Gastrocnemius medialis (tissue), 4 donors: ENCODE results near the gene TPH2. TPM values are rescaled to one million over a fixed set of nuclear protein-coding genes. Genes with fewer than 3 reads are reported as not detected.
A peak's percentile ranks its signal among the peaks of the same experiment; 100 is the strongest.

ENCODE experiments used
- ATAC-seq, 2 donors: fragments of 150-250 bp; one replicate each; pipeline ENCODE4 v1.9.1; 2016
- DNase-seq, 2 donors: peaks; one replicate each; pipeline ENCODE4 v3.0.0-alpha.2; 2019
- H3K27ac ChIP-seq, 4 donors: fragments of 200-600 bp; sonication (generic); 1 replicate in 1 of 4; 2 replicates in 3 of 4; pipeline ENCODE4 v1.5.1; 2016 to 2018; ENCODE audit warnings: mild to moderate bottlenecking in 2 of 4, moderate library complexity in 1 of 4
- H3K27me3 ChIP-seq, 3 donors: fragments of 200-600 bp; sonication (generic) in 2 of 3; 1 replicate in 1 of 3; 2 replicates in 2 of 3; pipeline versions ENCODE4 v1.5.1 to v1.6.0; 2016 to 2019; ENCODE audit warnings: mild to moderate bottlenecking in 1 of 3, moderate library complexity in 1 of 3
- H3K36me3 ChIP-seq, 2 donors: fragments of 200-600 bp; sonication (generic) in 1 of 2; one replicate each; pipeline ENCODE4 v1.5.1; 2017 to 2018
- H3K4me1 ChIP-seq, 2 donors: fragments of 200-600 bp; sonication (generic) in 1 of 2; one replicate each; pipeline ENCODE4 v1.5.1; 2016 to 2017; ENCODE audit warnings: mild to moderate bottlenecking in 2 of 2
- H3K4me3 ChIP-seq, 4 donors: fragments of 200-600 bp; sonication (generic) in 3 of 4; 1 replicate in 1 of 4; 2 replicates in 3 of 4; pipeline ENCODE4 v1.5.1; 2016 to 2019; ENCODE audit warnings: mild to moderate bottlenecking in 2 of 4
- H3K9me3 ChIP-seq, 3 donors: fragments of 200-600 bp; sonication (generic) in 2 of 3; 1 replicate in 1 of 3; 2 replicates in 2 of 3; pipeline ENCODE4 v1.5.1; 2016 to 2019
- POLR2A ChIP-seq, 2 donors: fragments of 450-650 bp; IDR thresholded peaks; one replicate each; pipeline ENCODE4 v1.6.1; 2017; ENCODE audit warnings: antibody characterized with exemption in 2 of 2, mild to moderate bottlenecking in 2 of 2, moderate library complexity in 2 of 2
- in situ Hi-C, 4 donors: fragments of 200-750 bp; cut with MboI; loops; one replicate each; pipeline versions ENCODE4 v1.15.0 to v1.8.0; 2017; ENCODE audit warnings: low sequenced_read_pairs in 4 of 4
- intact Hi-C: fragments of 100-400 bp; cut with DNase I; formaldehyde crosslinking; loops from one replicate; pipeline ENCODE4 v1.15.1; 2023; ENCODE audit warnings: low total_unique reads
- total RNA-seq, 4 donors: library from RNA; depleted of rRNA; stranded (reverse); fragments of >200 nt; gene quantifications; one replicate each; pipeline versions ENCODE4 v1.1.0 to v1.2.3, GENCODE V29; 2016
- TF ChIP-seq, protein P1 (sequence below), 5 experiments: fragments of 450-650 bp in 3 of 5; fragments of 200-600 bp in 2 of 5; sonication (generic) in 2 of 5; IDR thresholded peaks in 4 of 5; conservative IDR thresholded peaks in 1 of 5; 1 replicate in 4 of 5; 2 replicates in 1 of 5; pipeline ENCODE4 v1.5.1; 2016 to 2019; ENCODE audit warnings: antibody characterized with exemption in 5 of 5, mild to moderate bottlenecking in 3 of 5, moderate library complexity in 3 of 5

Gene TPH2
- not detected for total RNA-seq

DNA sequence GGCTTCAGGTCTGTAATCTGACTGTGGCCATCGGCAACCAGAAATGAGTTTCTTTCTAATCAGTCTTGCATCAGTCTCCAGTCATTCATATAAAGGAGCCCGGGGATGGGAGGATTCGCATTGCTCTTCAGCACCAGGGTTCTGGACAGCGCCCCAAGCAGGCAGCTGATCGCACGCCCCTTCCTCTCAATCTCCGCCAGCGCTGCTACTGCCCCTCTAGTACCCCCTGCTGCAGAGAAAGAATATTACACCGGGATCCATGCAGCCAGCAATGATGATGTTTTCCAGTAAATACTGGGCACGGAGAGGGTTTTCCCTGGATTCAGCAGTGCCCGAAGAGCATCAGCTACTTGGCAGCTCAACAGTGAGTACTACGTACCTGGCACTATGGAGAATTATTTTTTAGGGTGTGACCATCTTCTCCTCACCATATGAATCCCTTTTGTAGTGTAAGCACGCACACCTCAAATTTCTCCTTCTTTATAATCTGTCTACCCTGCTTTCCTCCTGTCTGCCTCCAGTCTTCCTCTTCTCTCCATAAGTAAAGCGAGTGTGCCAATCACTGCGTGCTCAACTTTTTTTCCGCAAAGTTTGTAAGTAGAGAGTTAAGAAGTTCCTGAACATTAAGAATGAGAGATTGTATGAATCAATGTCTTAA, at the start of gene TPH2:
Gene TPH2, plus strand, starts transcription at position 118 of the 658 bp plus-strand sequence. Its CDS starts 142 bp downstream, at position 260.
- H3K36me3 ChIP-seq = no peaks in the 10 kb centered on the region
- no peak within 1 kb of the TSS for H3K4me3 ChIP-seq
- intact Hi-C loops = no loop called here
- no peak for DNase-seq
- in situ Hi-C loops = no loop called here
- peaks cover 6 to 24% (median 18%) of the 10 kb centered on the region in 3 donors for H3K27me3 ChIP-seq
- ATAC-seq = peak in 1 of 2 donors; percentile 14
- H3K27ac ChIP-seq = no peak within 1 kb of the TSS
- peaks cover 0 to 6% of the 10 kb centered on the region in 2 donors for H3K4me1 ChIP-seq
- TF ChIP-seq, protein P1, sequence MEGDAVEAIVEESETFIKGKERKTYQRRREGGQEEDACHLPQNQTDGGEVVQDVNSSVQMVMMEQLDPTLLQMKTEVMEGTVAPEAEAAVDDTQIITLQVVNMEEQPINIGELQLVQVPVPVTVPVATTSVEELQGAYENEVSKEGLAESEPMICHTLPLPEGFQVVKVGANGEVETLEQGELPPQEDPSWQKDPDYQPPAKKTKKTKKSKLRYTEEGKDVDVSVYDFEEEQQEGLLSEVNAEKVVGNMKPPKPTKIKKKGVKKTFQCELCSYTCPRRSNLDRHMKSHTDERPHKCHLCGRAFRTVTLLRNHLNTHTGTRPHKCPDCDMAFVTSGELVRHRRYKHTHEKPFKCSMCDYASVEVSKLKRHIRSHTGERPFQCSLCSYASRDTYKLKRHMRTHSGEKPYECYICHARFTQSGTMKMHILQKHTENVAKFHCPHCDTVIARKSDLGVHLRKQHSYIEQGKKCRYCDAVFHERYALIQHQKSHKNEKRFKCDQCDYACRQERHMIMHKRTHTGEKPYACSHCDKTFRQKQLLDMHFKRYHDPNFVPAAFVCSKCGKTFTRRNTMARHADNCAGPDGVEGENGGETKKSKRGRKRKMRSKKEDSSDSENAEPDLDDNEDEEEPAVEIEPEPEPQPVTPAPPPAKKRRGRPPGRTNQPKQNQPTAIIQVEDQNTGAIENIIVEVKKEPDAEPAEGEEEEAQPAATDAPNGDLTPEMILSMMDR (IDR thresholded peaks at IDR 0.05 in 4 of 5, conservative IDR thresholded peaks at IDR 0.05 in 1 of 5) = peak in 3 of 5 experiments; percentile 17 to 45 (median 32)
- TF ChIP-seq POLR2A (IDR thresholded peaks at IDR 0.05) = no peak
- no peaks in the 10 kb centered on the region for H3K9me3 ChIP-seq

DNA sequence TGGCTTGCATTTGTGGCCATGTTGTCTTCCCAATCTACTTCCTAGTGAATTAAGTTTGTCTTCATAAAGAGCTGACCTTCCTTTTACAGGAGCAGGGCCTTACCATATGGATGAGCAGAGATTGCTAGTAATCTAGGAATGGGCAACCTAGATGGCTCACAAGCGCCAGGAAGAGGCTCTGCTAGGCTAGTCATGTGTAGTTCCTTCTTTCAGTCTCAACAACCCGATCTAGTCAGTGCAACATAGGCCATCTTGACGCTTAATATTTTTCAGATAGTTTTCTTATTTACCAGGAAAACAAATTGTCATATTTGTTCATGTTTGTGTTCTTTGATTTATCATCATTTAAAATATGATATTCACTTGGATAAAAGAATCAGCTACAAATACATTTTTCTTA, 48.2 kb upstream of the TPH2 start:
- intact Hi-C loops = no loop called here
- DNase-seq (no peak), ATAC-seq (no peak)
- Histone ChIP-seq H3K27me3 (no peaks in the 10 kb centered on the region), H3K36me3 (peaks cover 0 to 31% of the 10 kb centered on the region in 2 donors), H3K4me1 (peaks cover 6 to 17% of the 10 kb centered on the region in 2 donors), H3K9me3 (no peaks in the 10 kb centered on the region), H3K27ac (no peak overlapping the region), H3K4me3 (no peak overlapping the region)
- in situ Hi-C loops = loop anchor here in 1 of 4 donors (25.0 kb wide), 1 partner anchor 253 kb away; no protein-coding TSS in a partner anchor
- no peak for TF ChIP-seq POLR2A (IDR thresholded peaks at IDR 0.05)
- TF ChIP-seq, protein P1 (IDR thresholded peaks at IDR 0.05 in 4 of 5, conservative IDR thresholded peaks at IDR 0.05 in 1 of 5) = no peak

DNA sequence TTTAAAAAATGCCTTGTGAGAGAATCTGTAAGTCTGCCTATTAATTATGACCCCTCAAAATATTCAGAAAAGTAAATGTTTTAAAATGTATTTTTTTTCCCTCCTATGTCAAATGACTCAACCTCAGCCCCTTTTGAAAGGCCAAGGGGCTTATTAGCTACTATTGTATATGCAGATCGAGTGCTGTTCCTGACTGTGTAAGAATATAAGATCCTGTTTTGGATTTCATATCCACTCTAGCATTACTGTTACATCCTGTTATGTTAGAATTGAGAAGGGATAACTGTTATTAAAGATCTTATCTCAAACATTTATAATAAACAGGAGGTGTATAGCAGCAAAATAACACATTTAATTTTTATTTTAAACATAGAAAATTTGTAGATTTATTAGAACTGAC, 46.6 kb upstream of the TPH2 start:
- TF ChIP-seq, protein P1 (IDR thresholded peaks at IDR 0.05 in 4 of 5, conservative IDR thresholded peaks at IDR 0.05 in 1 of 5) = no peak
- no peak for TF ChIP-seq POLR2A (IDR thresholded peaks at IDR 0.05)
- intact Hi-C loops = no loop called here
- Histone ChIP-seq H3K4me3 (no peak overlapping the region), H3K27me3 (no peaks in the 10 kb centered on the region), H3K36me3 (peaks cover 0 to 38% of the 10 kb centered on the region in 2 donors), H3K9me3 (no peaks in the 10 kb centered on the region), H3K27ac (no peak overlapping the region), H3K4me1 (peaks cover 6 to 12% of the 10 kb centered on the region in 2 donors)
- DNase-seq (no peak), ATAC-seq (no peak)
- in situ Hi-C loops = loop anchor here in 1 of 4 donors (25.0 kb wide), 1 partner anchor 255 kb away; no protein-coding TSS in a partner anchor

DNA sequence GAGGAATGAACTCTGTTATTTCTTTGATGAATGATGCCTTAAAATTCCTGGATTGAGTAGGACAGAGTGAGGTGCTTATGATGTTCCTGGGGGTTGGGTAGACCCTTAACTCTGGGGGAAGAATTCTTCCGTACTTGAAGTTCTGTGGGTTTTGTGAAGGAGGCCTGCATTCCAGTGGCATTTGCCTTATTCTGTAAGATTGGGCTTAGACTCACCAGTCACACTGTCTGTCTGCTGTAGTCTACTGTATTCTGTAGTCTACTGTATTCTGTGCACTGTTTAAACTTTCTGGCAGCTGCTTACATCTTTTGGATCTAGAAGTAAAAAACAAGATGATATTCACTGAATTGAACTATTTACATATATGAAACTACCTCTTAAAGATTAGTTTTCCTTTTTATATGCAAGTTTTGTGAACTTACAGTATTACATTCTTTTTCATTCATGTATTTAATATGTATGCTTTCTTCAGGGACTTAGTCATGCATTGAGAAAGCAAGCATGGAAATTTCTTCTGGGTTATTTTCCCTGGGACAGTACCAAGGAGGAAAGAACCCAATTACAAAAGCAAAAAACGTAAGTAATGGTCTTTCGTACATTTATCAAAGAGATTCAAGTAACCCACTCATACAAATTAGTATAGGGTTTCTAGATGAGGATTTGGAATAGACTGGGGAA, 42.3 kb upstream of the TPH2 start:
- no peak for TF ChIP-seq POLR2A (IDR thresholded peaks at IDR 0.05)
- TF ChIP-seq, protein P1 (IDR thresholded peaks at IDR 0.05 in 4 of 5, conservative IDR thresholded peaks at IDR 0.05 in 1 of 5) = no peak
- in situ Hi-C loops = loop anchor here in 1 of 4 donors (25.0 kb wide), 1 partner anchor 259 kb away; no protein-coding TSS in a partner anchor
- peaks cover 5% of the 10 kb centered on the region in 2 donors for H3K4me1 ChIP-seq
- no peaks in the 10 kb centered on the region for H3K9me3 ChIP-seq
- peaks cover 0 to 66% of the 10 kb centered on the region in 2 donors for H3K36me3 ChIP-seq
- ATAC-seq (no peak), DNase-seq (no peak)
- H3K27me3 ChIP-seq = no peaks in the 10 kb centered on the region
- no peak overlapping the region for H3K27ac ChIP-seq
- no peak overlapping the region for H3K4me3 ChIP-seq
- intact Hi-C loops = no loop called here
